GM18498 (cell line): ENCODE data around the gene TRMU.

Source experiments
- ATAC-seq: cut with Tn5 transposase; IDR thresholded peaks from one replicate; pipeline ENCODE4 v1.9.1; 2021; ENCODE audit warnings: mild to moderate bottlenecking, moderate library complexity; ENCODE audit not compliant: unreplicated experiment

Gene TRMU

DNA sequence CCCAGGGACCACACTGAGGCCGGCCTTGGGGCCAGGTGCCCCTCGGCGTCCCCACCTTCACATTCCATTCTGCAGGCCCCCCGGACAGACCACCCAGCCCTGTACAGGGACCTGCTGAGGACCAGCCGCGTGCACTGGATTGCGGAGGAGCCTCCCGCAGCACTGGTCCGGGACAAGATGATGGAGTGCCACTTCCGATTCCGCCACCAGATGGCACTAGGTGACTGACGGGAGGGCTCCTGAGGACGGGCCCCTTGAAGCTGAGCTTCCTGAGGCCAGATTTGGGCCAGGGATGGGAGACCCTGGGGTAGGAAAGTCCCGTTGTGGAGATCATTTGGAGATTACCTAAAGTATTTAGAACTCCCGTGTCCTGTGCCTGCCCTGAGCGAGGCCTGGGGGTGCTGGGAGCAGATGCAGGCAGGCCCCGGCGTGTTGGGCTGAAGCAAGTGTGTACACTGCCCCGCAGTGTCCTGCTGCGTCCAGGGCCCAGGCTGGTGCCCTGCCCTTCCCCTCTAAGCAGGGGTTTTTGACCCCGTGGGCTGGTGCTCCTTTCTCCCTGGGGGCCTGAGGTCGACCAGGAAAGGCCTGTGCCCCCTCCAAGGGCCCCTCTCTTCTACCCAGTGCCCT is 20.0 kb downstream of the TRMU start:
- ATAC-seq = no peak

DNA sequence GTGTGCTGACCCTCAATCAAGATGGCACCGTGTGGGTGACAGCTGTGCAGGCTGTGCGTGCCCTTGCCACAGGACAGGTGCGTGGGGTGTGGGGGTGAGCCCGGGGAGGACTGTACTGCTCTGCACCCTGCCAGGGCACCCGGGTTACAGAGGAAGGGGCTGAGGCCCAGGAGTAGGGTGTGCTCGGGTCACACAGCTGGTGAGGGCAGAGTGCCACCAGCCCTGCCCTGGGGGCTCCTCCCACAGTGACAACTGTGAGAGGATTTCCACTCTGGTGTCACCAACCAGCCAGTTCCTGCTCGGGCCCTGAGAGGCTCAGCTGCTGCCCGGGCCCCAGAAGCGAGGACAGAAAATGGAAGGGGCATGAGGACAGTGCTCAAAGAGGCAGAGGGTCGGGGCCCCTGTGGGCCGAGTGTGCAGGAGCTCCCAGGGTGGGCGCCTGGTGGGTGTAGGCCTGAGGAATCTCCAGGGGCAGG is 20.5 kb downstream of the TRMU start:
- ATAC-seq = no peak

- no peak for ATAC-seq
Measured at GRCh38 chr22:46356496-46357480, 21.3 kb downstream of the TRMU start.

DNA sequence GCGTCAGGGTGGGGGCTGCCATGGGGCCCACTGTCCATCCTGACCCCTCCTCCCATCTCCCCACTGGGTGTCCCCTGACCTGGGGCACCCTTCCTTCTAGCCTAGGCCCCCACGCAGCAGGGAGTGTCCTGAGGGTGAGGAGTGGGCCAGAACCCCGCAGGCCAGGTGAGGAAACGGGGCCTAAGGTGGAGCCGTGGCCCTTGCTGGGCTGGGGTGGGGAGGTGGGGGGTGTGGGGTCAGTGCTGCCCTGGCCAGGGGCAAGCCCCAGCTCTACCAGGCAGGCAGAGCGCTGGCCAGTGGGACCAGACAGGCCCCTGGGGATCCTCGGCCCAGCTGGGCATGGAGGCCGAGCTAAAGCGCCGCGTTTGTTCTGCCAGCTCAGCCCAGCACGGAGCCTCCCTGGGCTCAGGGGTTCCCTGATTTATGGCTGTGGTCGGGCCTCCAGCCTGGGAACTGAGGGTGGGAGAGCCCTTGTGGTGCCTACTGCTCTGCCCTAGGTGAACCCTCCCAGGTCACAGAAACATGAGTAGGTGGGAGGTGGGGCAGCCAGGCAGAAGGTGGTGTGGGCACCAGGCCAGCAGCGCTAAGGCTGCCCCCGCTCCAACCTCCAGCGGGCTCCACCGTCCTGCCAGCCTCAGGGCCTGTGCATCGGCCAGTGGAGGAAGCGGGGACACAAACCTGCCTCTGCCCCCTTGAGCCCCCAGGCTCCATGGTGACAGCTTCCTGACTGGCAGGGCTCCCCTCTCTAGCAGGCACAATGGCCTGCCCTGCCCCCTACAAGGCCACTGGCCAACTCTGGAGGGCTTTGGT is 22.4 kb downstream of the TRMU start:
- no peak for ATAC-seq

DNA sequence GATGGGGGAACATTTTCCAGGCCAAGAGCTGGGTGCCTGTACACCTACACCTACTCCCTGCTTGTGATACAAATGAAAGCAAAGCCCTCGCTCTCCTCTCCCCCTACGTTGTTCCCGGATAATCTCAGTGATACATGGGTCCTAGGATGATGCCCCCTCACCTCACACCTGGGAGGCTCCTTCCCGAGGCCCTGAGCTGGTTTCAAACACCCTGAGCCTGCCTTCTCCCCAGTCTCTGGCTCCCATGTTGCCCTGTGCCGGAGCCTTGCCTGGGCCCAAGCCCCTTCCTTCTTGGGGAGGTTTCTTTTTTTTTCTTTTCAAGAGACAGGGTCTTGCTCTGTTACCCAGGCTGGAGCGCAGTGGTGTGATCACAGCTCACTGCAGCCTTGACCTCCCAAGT is 23.3 kb downstream of the TRMU start:
- ATAC-seq = no peak

GRCh38 chr22:46359362-46359761 is 23.8 kb downstream of the TRMU start:
- no peak for ATAC-seq

DNA sequence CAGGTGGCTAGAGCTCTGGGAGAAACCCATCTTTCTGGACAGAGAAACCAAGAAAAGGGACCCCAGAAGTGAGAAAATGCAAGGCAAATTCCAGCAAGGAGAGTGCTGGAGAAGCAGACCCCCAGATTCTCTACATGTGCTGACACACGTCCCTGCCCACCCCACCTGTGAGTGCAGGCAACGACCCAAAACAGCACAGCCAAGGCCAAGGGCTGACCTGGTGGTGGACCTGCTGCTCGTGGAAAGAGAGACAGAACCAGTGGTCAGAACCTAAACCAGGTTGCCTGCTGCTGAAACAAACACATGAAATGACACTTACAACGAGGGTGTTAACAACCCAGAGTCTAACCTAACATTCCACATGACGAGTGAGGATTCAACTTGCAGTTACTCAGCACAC is 24.6 kb downstream of the TRMU start:
- ATAC-seq = no peak

- no peak for ATAC-seq
Measured at GRCh38 chr22:46360891-46361290, 25.4 kb downstream of the TRMU start.

DNA sequence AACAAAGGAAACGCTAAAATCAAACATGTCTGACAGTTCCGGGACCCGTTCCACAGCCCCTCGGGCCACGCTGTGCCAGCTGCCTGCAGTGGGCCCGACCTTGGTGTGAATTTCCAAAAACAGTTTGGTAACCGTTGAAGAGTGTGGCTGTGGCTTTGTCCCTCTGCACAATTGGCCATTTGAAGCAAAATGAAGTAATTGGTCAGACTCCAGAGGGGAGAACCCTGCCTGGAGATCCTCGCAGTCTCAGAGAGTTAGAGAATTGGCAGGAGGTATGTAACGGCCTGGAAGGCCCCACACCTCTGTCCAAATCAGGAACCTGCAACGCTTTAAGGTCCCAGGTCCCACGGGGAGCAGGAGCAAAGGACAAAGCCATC is 26.3 kb downstream of the TRMU start:
- ATAC-seq = no peak

DNA sequence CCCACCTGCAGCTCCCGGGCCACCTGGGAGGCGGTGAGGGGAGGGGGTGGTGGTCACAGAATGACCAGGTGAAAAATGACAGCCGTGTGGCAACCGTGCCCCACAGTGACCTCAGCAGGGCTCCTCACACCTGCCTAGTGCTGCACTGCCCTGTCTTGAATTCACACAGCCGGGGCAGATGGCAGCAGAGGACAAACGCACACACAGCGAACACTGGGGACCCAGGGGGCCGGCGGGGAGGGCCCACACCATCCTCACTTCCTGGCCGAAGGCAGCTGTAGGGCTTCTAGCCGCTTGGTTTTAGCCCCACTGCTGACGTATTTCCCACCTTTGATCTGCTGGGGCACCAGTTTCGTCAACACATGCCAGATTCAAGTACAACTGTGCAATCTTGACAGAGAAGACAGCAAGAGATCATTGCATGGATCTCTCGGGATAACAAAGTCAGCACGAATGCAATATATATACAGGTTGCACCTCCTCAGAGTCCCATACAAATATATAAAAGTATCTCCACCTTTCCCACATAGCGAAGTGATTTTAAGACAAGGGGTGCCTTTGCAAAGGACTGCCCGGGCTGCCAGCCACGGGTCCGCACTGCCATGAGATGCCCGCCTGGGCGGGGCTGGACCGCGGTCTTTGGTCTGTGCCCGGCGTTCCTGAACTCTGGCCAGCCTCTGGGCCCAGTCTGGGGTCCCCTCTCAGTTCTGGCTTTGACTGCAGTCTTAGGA is 26.9 kb downstream of the TRMU start:
- no peak for ATAC-seq

- ATAC-seq = no peak
Measured at GRCh38 chr22:46362934-46363515, 27.5 kb downstream of the TRMU start.

GRCh38 chr22:46363611-46364321 is 28.3 kb downstream of the TRMU start:
- no peak for ATAC-seq

- ATAC-seq = no peak
Measured at GRCh38 chr22:46364341-46365165, 29.0 kb downstream of the TRMU start.

- ATAC-seq = no peak
Measured at GRCh38 chr22:46365166-46365624, 29.7 kb downstream of the TRMU start.

- no peak for ATAC-seq
Measured at GRCh38 chr22:46366327-46366731, 30.8 kb downstream of the TRMU start.

DNA sequence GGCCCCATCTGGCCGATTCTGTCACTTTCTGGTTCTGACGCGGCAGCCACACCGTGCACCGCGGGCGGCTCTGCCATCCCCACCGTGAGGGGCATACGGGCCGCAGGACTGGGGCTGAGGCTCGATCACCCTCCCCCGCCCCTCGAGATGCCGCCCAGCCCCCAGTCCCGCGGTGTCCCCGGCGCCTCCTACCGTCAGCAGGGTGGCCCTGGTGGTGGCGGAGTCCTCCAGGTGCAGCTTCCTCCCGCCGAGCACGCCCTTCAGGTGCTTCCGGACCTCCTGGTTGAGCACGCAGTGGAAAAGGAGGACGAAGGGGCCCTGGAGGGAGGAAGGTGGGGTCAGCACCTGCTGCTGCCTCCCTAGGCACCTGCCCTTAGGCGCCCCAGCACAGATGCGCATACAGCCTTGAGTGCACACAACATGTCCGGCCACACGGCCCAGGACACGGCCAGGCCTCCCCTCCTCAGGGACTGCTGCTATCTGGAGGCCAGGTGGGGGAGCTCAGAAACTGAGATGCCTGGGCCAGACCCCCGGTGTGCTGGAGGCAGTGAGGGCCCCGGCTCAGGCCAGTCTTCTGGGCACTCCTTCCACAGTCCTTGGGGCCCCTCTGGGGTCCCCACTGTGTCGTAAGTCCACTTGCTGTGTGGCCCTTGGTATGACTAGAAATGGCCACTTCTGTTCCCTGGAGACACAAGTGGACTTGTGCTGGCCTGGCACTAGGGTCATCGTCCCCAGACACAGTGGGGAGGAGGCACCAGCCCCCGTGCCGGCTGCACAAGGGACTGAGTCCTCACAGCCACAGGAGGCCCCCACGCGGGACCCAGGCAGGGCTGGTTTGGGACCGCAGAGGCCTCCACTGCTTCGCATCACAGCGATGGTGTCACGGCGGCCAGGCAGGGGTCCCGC is 31.5 kb downstream of the TRMU start:
- ATAC-seq = no peak

DNA sequence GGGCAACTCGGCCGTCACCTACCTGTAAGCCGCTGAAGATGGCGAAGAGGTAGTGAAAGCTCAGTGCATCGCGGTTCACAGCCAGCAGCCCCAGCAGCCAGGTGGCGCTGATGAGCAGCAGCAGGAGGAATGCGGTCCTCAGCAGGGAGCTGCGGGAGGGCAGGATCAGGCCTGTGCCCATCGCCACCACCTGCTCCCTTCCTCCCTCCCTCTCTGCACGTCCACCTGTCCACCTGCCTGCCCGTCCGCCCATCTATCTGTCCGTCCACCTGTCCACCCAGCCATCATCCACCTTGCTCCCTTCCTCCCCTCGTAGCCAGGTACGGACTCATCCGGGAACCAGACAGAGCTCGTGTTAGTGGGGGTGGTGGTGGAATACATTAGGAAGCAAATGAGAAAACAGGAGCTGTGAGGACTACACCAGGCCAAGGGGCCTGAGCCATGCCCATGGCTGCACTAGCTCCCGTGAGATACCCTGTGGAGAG is 32.2 kb downstream of the TRMU start:
- no peak for ATAC-seq
